Measurements from ENCODE around the gene EYA2. TPM values are rescaled to one million over a fixed set of nuclear protein-coding genes. Genes with fewer than 3 reads are reported as not detected.

Gene EYA2
- total and polyA plus RNA-seq, 8 donors, result 0.51 to 3.2 (median 1.4) TPM

- FAIRE-seq (no peak), DNase-seq (no peak), ATAC-seq (peak in 1 of 4 donors; percentile 25)
- Histone ChIP-seq H3K27ac (no peak overlapping the region), H3K9me3 (no peaks in the 10 kb centered on the region), H3K4me3 (no peak overlapping the region), H3K27me3 (no peaks in the 10 kb centered on the region), H3K36me3 (peaks cover 0 to 19% (median 0%) of the 10 kb centered on the region in 3 donors), H3K4me1 (no peaks in the 10 kb centered on the region)
- no peak for TF ChIP-seq CTCF (IDR thresholded peaks at IDR 0.05)
- WGBS, 2 donors, result 84 to 92% methylated on average over 7 of the region's 7 CpGs
- intact Hi-C loops (cut with DNase I), result no loop called here
Measured at GRCh38 chr20:47216819-47217410, 322.3 kb downstream of the EYA2 start.

GRCh38 chr20:47217482-47218446 lies 323.1 kb downstream of the EYA2 start:
- no peak for DNase-seq
- ATAC-seq, result no peak
- no peak for TF ChIP-seq CTCF (IDR thresholded peaks at IDR 0.05)
- H3K27ac ChIP-seq, result no peak overlapping the region
- H3K36me3 ChIP-seq, result peaks cover 0 to 24% (median 0%) of the 10 kb centered on the region in 3 donors
- no peaks in the 10 kb centered on the region for H3K27me3 ChIP-seq
- no peaks in the 10 kb centered on the region for H3K9me3 ChIP-seq
- no peak for FAIRE-seq
- intact Hi-C loops (cut with DNase I), result no loop called here
- no peak overlapping the region for H3K4me3 ChIP-seq
- H3K4me1 ChIP-seq, result no peaks in the 10 kb centered on the region
- WGBS, 2 donors, result 80 to 84% methylated on average over 12 of the region's 12 CpGs

GRCh38 chr20:47220161-47220582 lies 325.5 kb downstream of the EYA2 start:
- Histone ChIP-seq H3K4me3 (no peak overlapping the region), H3K27me3 (no peaks in the 10 kb centered on the region), H3K9me3 (no peaks in the 10 kb centered on the region), H3K36me3 (peaks cover 0 to 34% (median 6%) of the 10 kb centered on the region in 3 donors), H3K4me1 (no peaks in the 10 kb centered on the region), H3K27ac (no peak overlapping the region)
- FAIRE-seq, result no peak
- WGBS, 2 donors, result 95 to 97% methylated on average over 8 of the region's 8 CpGs
- intact Hi-C loops (cut with DNase I), result no loop called here
- peak in 1 of 4 donors; percentile 27 for TF ChIP-seq CTCF (IDR thresholded peaks at IDR 0.05)
- DNase-seq, result no peak
- ATAC-seq, result peak in 2 of 4 donors; percentile 27 to 47

- Histone ChIP-seq H3K36me3 (peaks cover 0 to 37% (median 6%) of the 10 kb centered on the region in 3 donors), H3K27me3 (no peaks in the 10 kb centered on the region), H3K4me1 (no peaks in the 10 kb centered on the region), H3K4me3 (no peak overlapping the region), H3K27ac (no peak overlapping the region), H3K9me3 (no peaks in the 10 kb centered on the region)
- DNase-seq (no peak), FAIRE-seq (no peak), ATAC-seq (no peak)
- no peak for TF ChIP-seq CTCF (IDR thresholded peaks at IDR 0.05)
- intact Hi-C loops (cut with DNase I), result no loop called here
- 92% methylated on average over 16 of the region's 16 CpGs for WGBS, 2 donors
Measured at GRCh38 chr20:47221036-47221625, 326.5 kb downstream of the EYA2 start.

All from pancreas (tissue), 10 donors.